ENCODE data around the gene MRAS. TPM values are rescaled to one million over a fixed set of nuclear protein-coding genes. Genes with fewer than 3 reads are reported as not detected.

The MRAS gene
- total and polyA plus RNA-seq, 4 donors, result 12.6 to 28.7 (median 22.3) TPM

- H3K9me3 ChIP-seq (ENCODE audit: control insufficient read depth in 4 of 4, insufficient read depth in 3 of 4, low read length in 3 of 4), result no peaks in the 10 kb centered on the region
- H3K9ac ChIP-seq (ENCODE audit: insufficient read depth in 1 of 2, low read length in 2 of 2), result no peak overlapping the region
- H3K36me3 ChIP-seq (ENCODE audit: control insufficient read depth in 4 of 4, insufficient read depth in 4 of 4, low read length in 4 of 4), result no peaks in the 10 kb centered on the region
- 90 to 91% methylated on average over 1 of the region's 1 CpG for WGBS, 2 donors
- H3K27me3 ChIP-seq (ENCODE audit: control insufficient read depth in 3 of 3, insufficient read depth in 3 of 3, low read length in 2 of 3), result no peaks in the 10 kb centered on the region
- no peak for DNase-seq
- peaks cover 0 to 6% (median 0%) of the 10 kb centered on the region in 5 donors for H3K4me1 ChIP-seq (ENCODE audit: control insufficient read depth in 5 of 5, insufficient read depth in 5 of 5, low read length in 5 of 5)
- H3K4me3 ChIP-seq, result no peak overlapping the region
- H3K27ac ChIP-seq (ENCODE audit: low read depth in 1 of 2, low read length in 1 of 2), result no peak overlapping the region
- no peak for ATAC-seq (ENCODE audit: insufficient read depth, low FRiP score)
- TF ChIP-seq, protein P1, sequence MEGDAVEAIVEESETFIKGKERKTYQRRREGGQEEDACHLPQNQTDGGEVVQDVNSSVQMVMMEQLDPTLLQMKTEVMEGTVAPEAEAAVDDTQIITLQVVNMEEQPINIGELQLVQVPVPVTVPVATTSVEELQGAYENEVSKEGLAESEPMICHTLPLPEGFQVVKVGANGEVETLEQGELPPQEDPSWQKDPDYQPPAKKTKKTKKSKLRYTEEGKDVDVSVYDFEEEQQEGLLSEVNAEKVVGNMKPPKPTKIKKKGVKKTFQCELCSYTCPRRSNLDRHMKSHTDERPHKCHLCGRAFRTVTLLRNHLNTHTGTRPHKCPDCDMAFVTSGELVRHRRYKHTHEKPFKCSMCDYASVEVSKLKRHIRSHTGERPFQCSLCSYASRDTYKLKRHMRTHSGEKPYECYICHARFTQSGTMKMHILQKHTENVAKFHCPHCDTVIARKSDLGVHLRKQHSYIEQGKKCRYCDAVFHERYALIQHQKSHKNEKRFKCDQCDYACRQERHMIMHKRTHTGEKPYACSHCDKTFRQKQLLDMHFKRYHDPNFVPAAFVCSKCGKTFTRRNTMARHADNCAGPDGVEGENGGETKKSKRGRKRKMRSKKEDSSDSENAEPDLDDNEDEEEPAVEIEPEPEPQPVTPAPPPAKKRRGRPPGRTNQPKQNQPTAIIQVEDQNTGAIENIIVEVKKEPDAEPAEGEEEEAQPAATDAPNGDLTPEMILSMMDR (IDR thresholded peaks at IDR 0.05; ENCODE audit: control extremely low read depth, extremely low read depth), result no peak
Observed at GRCh38 chr3:138317687-138318086, 30.7 kb upstream of the MRAS start.

GRCh38 chr3:138323971-138324370, 24.4 kb upstream of the MRAS start:
- ATAC-seq (ENCODE audit: insufficient read depth, low FRiP score) (no peak), DNase-seq (no peak)
- H3K4me3 ChIP-seq, result no peak overlapping the region
- no peaks in the 10 kb centered on the region for H3K36me3 ChIP-seq (ENCODE audit: control insufficient read depth in 4 of 4, insufficient read depth in 4 of 4, low read length in 4 of 4)
- no peaks in the 10 kb centered on the region for H3K27me3 ChIP-seq (ENCODE audit: control insufficient read depth in 3 of 3, insufficient read depth in 3 of 3, low read length in 2 of 3)
- WGBS, 2 donors, result 78 to 85% methylated on average over 4 of the region's 4 CpGs
- no peaks in the 10 kb centered on the region for H3K9me3 ChIP-seq (ENCODE audit: control insufficient read depth in 4 of 4, insufficient read depth in 3 of 4, low read length in 3 of 4)
- no peak overlapping the region for H3K9ac ChIP-seq (ENCODE audit: insufficient read depth in 1 of 2, low read length in 2 of 2)
- H3K27ac ChIP-seq (ENCODE audit: low read depth in 1 of 2, low read length in 1 of 2), result no peak overlapping the region
- TF ChIP-seq, protein P1 (IDR thresholded peaks at IDR 0.05; ENCODE audit: control extremely low read depth, extremely low read depth), result no peak
- H3K4me1 ChIP-seq (ENCODE audit: control insufficient read depth in 5 of 5, insufficient read depth in 5 of 5, low read length in 5 of 5), result peaks cover 0 to 7% (median 6%) of the 10 kb centered on the region in 5 donors

- H3K9ac ChIP-seq (ENCODE audit: insufficient read depth in 1 of 2, low read length in 2 of 2), result no peak overlapping the region
- TF ChIP-seq, protein P1 (IDR thresholded peaks at IDR 0.05; ENCODE audit: control extremely low read depth, extremely low read depth), result no peak
- no peaks in the 10 kb centered on the region for H3K27me3 ChIP-seq (ENCODE audit: control insufficient read depth in 3 of 3, insufficient read depth in 3 of 3, low read length in 2 of 3)
- peaks cover 0 to 14% (median 6%) of the 10 kb centered on the region in 5 donors for H3K4me1 ChIP-seq (ENCODE audit: control insufficient read depth in 5 of 5, insufficient read depth in 5 of 5, low read length in 5 of 5)
- no peaks in the 10 kb centered on the region for H3K9me3 ChIP-seq (ENCODE audit: control insufficient read depth in 4 of 4, insufficient read depth in 3 of 4, low read length in 3 of 4)
- DNase-seq (no peak), ATAC-seq (ENCODE audit: insufficient read depth, low FRiP score) (no peak)
- no peak overlapping the region for H3K27ac ChIP-seq (ENCODE audit: low read depth in 1 of 2, low read length in 1 of 2)
- no peaks in the 10 kb centered on the region for H3K36me3 ChIP-seq (ENCODE audit: control insufficient read depth in 4 of 4, insufficient read depth in 4 of 4, low read length in 4 of 4)
- H3K4me3 ChIP-seq, result no peak overlapping the region
Observed at GRCh38 chr3:138325990-138326389, 22.4 kb upstream of the MRAS start.
